ENCODE measurements around the gene INPP5A.
"Not testable (repeated sequence)": the region's sequence is repeated elsewhere in the genome, so short reads cannot be mapped to it uniquely, and the experiment has no call there.

DNA sequence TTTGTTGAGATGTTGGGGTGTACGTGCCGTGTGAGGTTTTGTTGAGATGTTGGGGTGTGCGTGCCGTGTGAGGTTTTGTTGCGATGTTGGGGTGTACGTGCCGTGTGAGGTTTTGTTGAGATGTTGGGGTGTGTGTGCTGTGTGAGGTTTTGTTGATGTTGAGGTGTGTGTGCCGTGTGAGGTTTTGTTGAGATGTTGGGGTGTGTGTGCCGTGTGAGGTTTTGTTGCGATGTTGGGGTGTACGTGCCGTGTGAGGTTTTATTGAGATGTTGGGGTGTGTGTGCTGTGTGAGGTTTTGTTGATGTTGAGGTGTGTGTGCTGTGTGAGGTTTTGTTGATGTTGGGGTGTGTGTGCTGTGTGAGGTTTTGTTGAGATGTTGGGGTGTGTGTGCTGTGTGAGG lies 35.4 kb downstream of the INPP5A start:
- TF ChIP-seq RNF219 (CRISPR knock-in tag; IDR thresholded peaks at IDR 0.05); FOXK2 (IDR thresholded peaks at IDR 0.05); TCF7L2 (IDR thresholded peaks at IDR 0.05; ENCODE audit: low read depth, low read length); ZNF572 (CRISPR knock-in tag; IDR thresholded peaks at IDR 0.05); ZNF780A (CRISPR knock-in tag; IDR thresholded peaks at IDR 0.05); IKZF1 (IDR thresholded peaks at IDR 0.05); ADNP (CRISPR knock-in tag; IDR thresholded peaks at IDR 0.05); JUNB (CRISPR knock-in tag; IDR thresholded peaks at IDR 0.05; ENCODE audit: borderline replicate concordance); USF2 (IDR thresholded peaks at IDR 0.05; ENCODE audit: low read depth, low read length); USF2 (CRISPR knock-in tag; IDR thresholded peaks at IDR 0.05; ENCODE audit: borderline replicate concordance); ZBTB7A (CRISPR knock-in tag; IDR thresholded peaks at IDR 0.05); AKAP8 (CRISPR knock-in tag; IDR thresholded peaks at IDR 0.05): not testable (repeated sequence)
- TF ChIP-seq, protein P1, sequence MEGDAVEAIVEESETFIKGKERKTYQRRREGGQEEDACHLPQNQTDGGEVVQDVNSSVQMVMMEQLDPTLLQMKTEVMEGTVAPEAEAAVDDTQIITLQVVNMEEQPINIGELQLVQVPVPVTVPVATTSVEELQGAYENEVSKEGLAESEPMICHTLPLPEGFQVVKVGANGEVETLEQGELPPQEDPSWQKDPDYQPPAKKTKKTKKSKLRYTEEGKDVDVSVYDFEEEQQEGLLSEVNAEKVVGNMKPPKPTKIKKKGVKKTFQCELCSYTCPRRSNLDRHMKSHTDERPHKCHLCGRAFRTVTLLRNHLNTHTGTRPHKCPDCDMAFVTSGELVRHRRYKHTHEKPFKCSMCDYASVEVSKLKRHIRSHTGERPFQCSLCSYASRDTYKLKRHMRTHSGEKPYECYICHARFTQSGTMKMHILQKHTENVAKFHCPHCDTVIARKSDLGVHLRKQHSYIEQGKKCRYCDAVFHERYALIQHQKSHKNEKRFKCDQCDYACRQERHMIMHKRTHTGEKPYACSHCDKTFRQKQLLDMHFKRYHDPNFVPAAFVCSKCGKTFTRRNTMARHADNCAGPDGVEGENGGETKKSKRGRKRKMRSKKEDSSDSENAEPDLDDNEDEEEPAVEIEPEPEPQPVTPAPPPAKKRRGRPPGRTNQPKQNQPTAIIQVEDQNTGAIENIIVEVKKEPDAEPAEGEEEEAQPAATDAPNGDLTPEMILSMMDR (CRISPR knock-in tag; IDR thresholded peaks at IDR 0.05), result not testable (repeated sequence)

Measured in HepG2 (cell line).